Measurements from ENCODE around the gene DDIAS.
"Not testable (repeated sequence)": the region's sequence is repeated elsewhere in the genome, so short reads cannot be mapped to it uniquely, and the experiment has no call there.

DDIAS gene

GRCh38 chr11:82969811-82970210 is 68.3 kb downstream of the DDIAS start:
- no peak for DNase-seq

- DNase-seq, result not testable (repeated sequence)
These were observed 69.1 kb downstream of the DDIAS start for GRCh38 chr11:82970507-82971083.

- not testable (repeated sequence) for DNase-seq
These were observed 70.0 kb downstream of the DDIAS start for GRCh38 chr11:82971519-82971946.

- no peak for DNase-seq
These were observed 70.6 kb downstream of the DDIAS start for GRCh38 chr11:82972103-82972502.

GRCh38 chr11:82974135-82974534 is 72.6 kb downstream of the DDIAS start:
- DNase-seq, result no peak

- DNase-seq, result no peak
These were observed 73.3 kb downstream of the DDIAS start for GRCh38 chr11:82974851-82975250.

- DNase-seq, result no peak
These were observed 74.3 kb downstream of the DDIAS start for GRCh38 chr11:82975882-82976281.

- no peak for DNase-seq
These were observed 75.2 kb downstream of the DDIAS start for GRCh38 chr11:82976786-82977185.

- DNase-seq, result no peak
These were observed 77.0 kb downstream of the DDIAS start for GRCh38 chr11:82978422-82979099.

GRCh38 chr11:82979824-82980223 is 78.3 kb downstream of the DDIAS start:
- no peak for DNase-seq

- DNase-seq, result no peak
These were observed 78.8 kb downstream of the DDIAS start for GRCh38 chr11:82980292-82980691.

GRCh38 chr11:82980947-82981346 is 79.4 kb downstream of the DDIAS start:
- no peak for DNase-seq

GRCh38 chr11:82981852-82982251 is 80.3 kb downstream of the DDIAS start:
- no peak for DNase-seq

Measured in NCI-H345 (cell line).